SH-SY5Y (cell line): Measurements from ENCODE around the gene ULK4.

Experiments used
- GATA2 ChIP-seq: IDR thresholded peaks from 2 replicates; pipeline ENCODE4 v1.6.1; 2011; ENCODE audit warnings: mild to moderate bottlenecking, low read depth, low read length
- GATA3 ChIP-seq: IDR thresholded peaks from 2 replicates; pipeline ENCODE4 v1.6.1; 2011; ENCODE audit warnings: low read depth, mild to moderate bottlenecking, low read length, moderate library complexity

The ULK4 gene

GRCh38 chr3:41847679-41848078, 114.2 kb downstream of the ULK4 start:
- no peak for TF ChIP-seq GATA3
- TF ChIP-seq GATA2: no peak

- TF ChIP-seq GATA3 (no peak), GATA2 (no peak)
Observed at GRCh38 chr3:41846850-41847249, 115.1 kb downstream of the ULK4 start.

GRCh38 chr3:41845826-41846225, 116.1 kb downstream of the ULK4 start:
- TF ChIP-seq GATA3 (no peak), GATA2 (no peak)

DNA sequence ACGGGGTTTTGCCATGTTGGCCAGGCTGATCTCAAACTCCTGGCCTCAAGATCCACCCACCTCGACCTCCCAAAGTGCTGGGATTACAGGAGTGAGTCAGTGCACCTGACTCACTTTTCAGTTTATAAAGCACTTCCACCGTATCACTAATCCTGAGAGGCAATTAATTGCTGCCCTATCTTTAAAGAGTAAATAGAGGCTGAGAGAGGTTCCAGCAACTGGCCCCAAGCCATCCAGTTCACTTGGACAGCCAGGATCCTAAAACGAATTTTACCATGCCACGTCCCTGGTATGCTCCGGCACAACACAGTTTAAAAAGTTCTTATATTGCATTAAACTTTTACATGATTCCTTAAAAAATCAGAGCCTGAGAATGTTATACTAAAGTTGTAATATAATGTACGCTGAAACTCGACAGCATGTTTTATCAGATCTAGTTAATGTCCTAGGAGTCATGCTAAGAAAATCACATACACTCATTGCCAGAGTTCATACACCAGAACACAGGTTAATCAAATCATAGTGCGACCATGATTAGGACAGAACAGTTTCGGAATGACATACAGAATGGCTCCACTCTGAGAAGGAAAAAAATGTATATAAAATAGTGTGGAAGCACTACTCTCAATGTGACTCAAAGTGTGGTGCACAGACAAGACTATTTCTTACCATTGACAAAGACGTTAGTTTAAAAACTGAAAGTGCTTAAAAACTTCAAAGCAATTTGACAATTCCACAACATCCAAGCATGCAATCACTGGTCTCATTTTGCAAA, 125.4 kb downstream of the ULK4 start:
- TF ChIP-seq GATA2 (no peak), GATA3 (no peak)

- TF ChIP-seq GATA3 (no peak), GATA2 (no peak)
Observed at GRCh38 chr3:41833628-41834027, 128.3 kb downstream of the ULK4 start.

DNA sequence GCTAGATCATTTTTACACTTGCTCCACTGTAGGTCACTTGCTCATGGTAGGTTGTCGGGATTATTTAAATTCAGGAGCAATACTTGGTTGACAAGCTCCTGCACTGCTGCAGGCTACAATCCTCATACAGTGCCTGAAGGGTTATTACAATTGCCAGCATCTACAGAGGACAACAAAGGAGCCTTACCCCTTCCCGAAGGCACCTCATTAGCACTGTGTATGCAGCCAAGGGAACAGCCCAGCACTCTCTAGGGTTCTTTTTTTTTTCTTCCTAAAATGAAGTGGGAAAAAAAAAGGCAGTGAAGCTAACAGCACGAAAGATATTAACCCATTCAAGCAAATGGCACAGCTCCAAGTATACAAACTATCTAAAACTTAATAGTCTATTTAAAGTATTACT, 142.7 kb downstream of the ULK4 start:
- TF ChIP-seq GATA3: no peak
- no peak for TF ChIP-seq GATA2

DNA sequence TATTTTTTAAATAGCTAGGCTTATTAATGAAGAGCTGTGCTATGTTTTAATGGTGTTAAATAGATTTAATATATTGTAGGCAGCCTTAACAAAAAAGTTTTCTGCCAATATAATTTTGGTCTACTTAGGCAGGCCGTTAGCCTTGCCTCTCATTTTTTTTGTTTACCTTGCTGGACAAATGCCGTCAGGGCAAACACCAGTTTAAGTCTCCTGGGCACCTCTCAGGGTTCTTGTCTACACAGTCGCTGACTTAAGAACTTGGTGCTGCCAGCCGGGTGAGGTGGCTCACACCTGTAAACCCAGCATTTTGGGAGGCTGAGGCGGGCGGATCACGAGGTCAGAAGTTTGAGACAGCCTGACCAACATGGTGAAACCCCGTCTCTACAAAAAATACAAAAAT, 153.3 kb downstream of the ULK4 start:
- TF ChIP-seq GATA3 (no peak), GATA2 (no peak)

DNA sequence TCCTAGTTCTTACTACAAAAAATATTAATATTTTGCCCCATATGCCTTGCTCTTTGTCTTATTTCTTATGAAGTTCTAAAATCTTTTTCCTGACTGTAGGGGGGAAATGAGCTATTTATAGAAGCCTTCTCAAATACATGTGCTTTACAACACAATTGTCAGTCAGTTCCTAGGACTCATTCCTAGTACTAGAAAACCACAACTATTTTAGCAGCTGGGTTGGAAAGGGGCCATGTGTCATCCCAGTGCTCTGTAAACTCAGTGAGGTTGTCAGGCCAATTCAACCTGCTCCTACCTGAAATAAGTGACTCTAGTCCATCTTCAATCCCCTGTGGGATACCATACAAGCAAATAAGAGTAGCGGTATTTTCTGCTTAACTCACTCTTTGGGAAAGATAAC, 153.8 kb downstream of the ULK4 start:
- TF ChIP-seq GATA3 (no peak), GATA2 (no peak)

DNA sequence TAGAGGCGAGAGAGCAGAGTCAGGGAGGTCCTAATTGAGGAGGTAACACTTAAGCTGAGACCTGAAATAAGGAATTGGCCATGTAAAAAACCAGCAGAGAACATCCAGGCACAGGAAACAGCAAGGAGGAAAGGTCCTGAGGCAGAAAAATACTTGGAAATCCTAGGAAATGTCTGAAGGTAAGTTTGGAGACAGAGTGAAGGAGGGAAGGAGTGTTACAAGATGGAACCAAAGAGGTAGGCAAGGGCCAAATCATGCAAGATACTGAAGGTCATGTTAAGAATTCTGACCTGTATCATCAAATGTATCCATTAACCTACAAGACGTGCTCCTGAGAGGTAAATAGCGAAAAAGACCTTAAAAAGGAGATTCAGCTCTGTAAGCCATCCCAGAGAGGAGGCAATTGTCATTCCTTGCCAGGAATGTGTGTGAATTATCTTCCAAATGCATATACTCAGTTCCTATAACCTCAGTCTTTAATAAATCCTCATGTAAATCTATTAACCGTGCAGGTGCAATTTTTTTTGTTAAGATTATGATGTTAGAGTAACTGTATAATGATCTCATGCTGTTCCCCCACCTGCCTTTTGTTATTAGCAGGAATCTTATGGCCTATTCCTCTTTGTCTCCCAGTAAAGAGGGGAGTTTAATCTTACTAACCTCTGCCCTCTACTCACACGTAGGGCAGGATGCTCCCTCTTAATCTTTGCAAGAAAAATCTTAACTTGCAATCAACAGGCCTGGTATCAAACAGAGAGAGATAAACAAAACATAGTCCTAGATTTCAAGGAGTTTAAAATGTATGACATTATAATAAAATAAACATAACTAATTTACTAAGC, 166.9 kb downstream of the ULK4 start:
- TF ChIP-seq GATA3 (no peak), GATA2 (no peak)

DNA sequence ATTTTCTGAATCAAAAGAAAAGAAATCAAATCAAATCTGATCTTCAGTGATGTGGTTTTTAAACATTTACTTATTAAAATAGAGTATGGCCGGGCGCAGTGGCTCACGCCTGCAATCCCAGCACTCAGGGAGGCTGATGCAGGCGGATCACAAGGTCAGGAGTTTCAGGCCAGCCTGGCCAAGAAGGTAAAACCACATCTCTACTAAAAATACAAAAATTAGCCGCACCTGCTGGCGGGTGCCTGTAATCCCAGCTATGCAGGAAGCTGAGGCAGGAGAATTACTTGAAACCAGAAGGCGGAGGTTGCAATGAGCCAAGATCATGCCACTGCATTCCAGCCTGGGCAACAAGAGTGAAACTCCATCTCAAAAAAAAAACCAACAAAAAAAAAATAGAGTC, 169.1 kb downstream of the ULK4 start:
- TF ChIP-seq GATA3: no peak
- TF ChIP-seq GATA2: no peak

DNA sequence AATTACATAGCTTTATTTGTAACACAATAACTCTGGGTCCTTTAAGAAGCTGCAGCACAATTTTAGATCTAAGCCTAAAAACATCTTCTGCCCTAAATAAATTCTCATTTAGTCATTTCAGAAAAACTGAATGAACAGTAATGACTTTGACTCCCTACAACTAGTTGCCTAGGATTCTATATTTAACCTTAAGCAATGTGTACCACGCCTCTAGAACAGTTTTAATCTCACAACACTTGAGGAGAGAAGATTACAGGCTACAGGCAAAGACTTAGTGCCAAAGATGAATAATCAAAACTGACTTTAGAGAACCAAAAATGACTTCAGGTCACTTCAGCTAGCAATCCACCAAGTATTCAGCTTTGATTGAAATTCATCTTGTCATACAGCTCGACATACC, 192.8 kb downstream of the ULK4 start:
- no peak for TF ChIP-seq GATA2
- no peak for TF ChIP-seq GATA3

- TF ChIP-seq GATA3 (no peak), GATA2 (no peak)
Observed at GRCh38 chr3:41768363-41768762, 193.5 kb downstream of the ULK4 start.

GRCh38 chr3:41753651-41754050, 208.3 kb downstream of the ULK4 start:
- TF ChIP-seq GATA3: no peak
- no peak for TF ChIP-seq GATA2

- TF ChIP-seq GATA2 (no peak), GATA3 (no peak)
Observed at GRCh38 chr3:41751597-41751996, 210.3 kb downstream of the ULK4 start.

GRCh38 chr3:41749988-41750387, 211.9 kb downstream of the ULK4 start:
- TF ChIP-seq GATA2 (no peak), GATA3 (no peak)

DNA sequence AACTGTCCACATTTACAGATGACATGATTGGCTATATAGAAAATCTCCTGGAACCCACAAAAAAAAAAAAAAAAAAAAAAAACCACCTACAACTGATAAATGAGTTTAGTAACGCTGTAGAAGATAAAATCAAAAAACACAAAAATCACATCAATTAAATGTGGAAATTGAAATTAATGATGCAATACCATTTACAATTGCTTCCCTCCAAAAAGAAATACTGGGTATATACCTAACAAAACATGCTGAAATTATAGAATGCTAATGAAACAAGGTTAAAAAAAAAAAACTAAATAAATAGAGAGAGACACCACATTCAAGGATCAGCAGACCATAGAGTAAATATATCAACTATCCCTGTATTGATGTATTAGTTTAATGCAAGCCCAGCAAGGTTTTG, 215.7 kb downstream of the ULK4 start:
- TF ChIP-seq GATA2 (no peak), GATA3 (no peak)

DNA sequence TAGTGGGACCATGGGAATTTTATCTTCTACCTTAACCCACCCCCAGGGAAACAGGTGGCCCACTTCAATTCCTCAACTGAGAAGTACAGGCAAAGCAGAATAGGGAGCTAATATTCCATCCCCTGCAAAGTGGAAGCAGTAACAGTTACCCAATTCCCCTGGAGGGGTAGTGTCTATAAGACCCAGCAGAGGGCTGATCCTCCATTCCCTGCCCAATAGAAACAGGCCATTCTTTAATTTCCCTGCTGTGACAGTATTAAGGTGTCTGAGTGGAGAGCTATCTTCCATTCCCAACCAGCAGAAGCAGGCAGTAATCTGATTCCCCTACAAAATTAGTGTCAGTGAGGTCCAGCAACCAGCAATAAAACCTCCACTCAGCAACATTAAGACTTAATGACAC, 219.8 kb downstream of the ULK4 start:
- no peak for TF ChIP-seq GATA2
- no peak for TF ChIP-seq GATA3
